Lower leg skin (tissue), 4 donors: ENCODE results near the gene OR14K1. TPM values are rescaled to one million over a fixed set of nuclear protein-coding genes. Genes with fewer than 3 reads are reported as not detected.
"Not testable (repeated sequence)": the region's sequence is repeated elsewhere in the genome, so short reads cannot be mapped to it uniquely, and the experiment has no call there.

Experiments used
- DNase-seq, 2 donors: peaks; one replicate each; pipeline ENCODE4 v3.0.0-alpha.2; 2019; ENCODE audit warnings: low spot score in 2 of 2
- H3K4me3 ChIP-seq: fragments of 200-600 bp; sonication (generic); 2 replicates; pipeline ENCODE4 v1.5.1; 2017; ENCODE audit warnings: mild to moderate bottlenecking, low read depth; ENCODE audit not compliant: poor library complexity, severe bottlenecking
- POLR2A ChIP-seq, 2 donors: fragments of 450-650 bp; IDR thresholded peaks; one replicate each; pipeline ENCODE4 v1.6.1; 2016 to 2017; ENCODE audit warnings: antibody characterized with exemption in 2 of 2, mild to moderate bottlenecking in 1 of 2, moderate library complexity in 1 of 2
- WGBS, 2 donors: methylation state at CpG; one replicate each; pipeline ENCODE4 v1.1.5; 2018; 5-methylcytosine and 5-hydroxymethylcytosine counted together
- intact Hi-C: fragments of 100-400 bp; cut with DNase I; formaldehyde crosslinking; loops from one replicate; pipeline ENCODE4 v1.15.0; 2023; ENCODE audit warnings: low total_unique reads
- total RNA-seq, 4 donors: library from RNA; depleted of rRNA; stranded (reverse); fragments of >200 nt; gene quantifications; one replicate each; pipeline ENCODE4 v1.1.0, GENCODE V29; 2016
- TF ChIP-seq, protein P1 (sequence below), 3 donors: fragments of 450-650 bp; IDR thresholded peaks; one replicate each; pipeline ENCODE4 v1.5.1; 2016; ENCODE audit warnings: antibody characterized with exemption in 3 of 3, mild to moderate bottlenecking in 3 of 3, moderate library complexity in 2 of 3

Gene OR14K1, protein sequence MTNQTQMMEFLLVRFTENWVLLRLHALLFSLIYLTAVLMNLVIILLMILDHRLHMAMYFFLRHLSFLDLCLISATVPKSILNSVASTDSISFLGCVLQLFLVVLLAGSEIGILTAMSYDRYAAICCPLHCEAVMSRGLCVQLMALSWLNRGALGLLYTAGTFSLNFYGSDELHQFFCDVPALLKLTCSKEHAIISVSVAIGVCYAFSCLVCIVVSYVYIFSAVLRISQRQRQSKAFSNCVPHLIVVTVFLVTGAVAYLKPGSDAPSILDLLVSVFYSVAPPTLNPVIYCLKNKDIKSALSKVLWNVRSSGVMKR
- total RNA-seq = not detected

DNA sequence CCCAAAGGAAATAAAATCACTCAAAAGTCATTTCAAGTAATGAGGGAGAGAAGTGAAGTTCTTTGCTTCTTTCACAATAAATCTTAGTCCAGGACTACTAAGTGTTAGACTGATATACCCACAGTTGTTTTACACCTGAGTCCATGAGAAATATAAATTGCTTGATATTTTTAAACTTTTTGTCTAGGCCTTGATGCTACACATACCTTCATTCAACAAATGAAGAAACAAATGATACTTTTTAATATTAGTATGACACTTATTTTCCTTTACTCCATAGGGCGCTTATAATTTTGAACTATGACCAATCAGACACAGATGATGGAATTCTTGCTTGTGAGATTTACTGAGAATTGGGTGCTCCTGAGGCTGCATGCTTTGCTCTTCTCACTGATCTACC is at the start of gene OR14K1:
TSS of gene OR14K1 (plus strand) at position 301 of the 400 bp plus-strand sequence. CDS start at position 301, 0 bp downstream.
- no peak for DNase-seq
- intact Hi-C loops = no loop called here
- H3K4me3 ChIP-seq = no peak within 1 kb of the TSS
- TF ChIP-seq, protein P1, sequence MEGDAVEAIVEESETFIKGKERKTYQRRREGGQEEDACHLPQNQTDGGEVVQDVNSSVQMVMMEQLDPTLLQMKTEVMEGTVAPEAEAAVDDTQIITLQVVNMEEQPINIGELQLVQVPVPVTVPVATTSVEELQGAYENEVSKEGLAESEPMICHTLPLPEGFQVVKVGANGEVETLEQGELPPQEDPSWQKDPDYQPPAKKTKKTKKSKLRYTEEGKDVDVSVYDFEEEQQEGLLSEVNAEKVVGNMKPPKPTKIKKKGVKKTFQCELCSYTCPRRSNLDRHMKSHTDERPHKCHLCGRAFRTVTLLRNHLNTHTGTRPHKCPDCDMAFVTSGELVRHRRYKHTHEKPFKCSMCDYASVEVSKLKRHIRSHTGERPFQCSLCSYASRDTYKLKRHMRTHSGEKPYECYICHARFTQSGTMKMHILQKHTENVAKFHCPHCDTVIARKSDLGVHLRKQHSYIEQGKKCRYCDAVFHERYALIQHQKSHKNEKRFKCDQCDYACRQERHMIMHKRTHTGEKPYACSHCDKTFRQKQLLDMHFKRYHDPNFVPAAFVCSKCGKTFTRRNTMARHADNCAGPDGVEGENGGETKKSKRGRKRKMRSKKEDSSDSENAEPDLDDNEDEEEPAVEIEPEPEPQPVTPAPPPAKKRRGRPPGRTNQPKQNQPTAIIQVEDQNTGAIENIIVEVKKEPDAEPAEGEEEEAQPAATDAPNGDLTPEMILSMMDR (IDR thresholded peaks at IDR 0.05) = no peak
- TF ChIP-seq POLR2A (IDR thresholded peaks at IDR 0.05) = no peak
- WGBS, 2 donors = 100% methylated on average over 1 of the region's 1 CpG

DNA sequence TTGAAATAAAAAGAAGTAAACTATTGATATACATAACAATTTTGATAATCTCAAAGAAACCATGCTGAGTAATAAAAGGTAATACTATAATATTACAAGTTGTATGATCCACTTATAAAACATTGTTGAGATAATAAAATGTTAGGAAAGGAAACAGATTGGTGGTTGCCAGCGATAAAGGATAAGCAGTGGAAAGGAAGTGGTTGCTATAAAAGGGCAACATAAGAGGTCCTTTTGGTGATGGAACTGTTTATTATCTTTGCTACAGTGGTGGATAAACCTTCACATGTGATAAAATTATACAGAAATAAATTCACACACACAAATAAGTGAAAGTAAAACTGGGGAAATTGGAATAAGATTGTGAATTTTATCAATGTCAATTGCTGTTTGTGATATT is 37.1 kb upstream of the OR14K1 start:
- no peak for TF ChIP-seq POLR2A (IDR thresholded peaks at IDR 0.05)
- TF ChIP-seq, protein P1 (IDR thresholded peaks at IDR 0.05) = no peak
- no peak for DNase-seq
- no peak overlapping the region for H3K4me3 ChIP-seq
- 70 to 81% methylated on average over 1 of the region's 1 CpG for WGBS, 2 donors
- intact Hi-C loops = no loop called here

DNA sequence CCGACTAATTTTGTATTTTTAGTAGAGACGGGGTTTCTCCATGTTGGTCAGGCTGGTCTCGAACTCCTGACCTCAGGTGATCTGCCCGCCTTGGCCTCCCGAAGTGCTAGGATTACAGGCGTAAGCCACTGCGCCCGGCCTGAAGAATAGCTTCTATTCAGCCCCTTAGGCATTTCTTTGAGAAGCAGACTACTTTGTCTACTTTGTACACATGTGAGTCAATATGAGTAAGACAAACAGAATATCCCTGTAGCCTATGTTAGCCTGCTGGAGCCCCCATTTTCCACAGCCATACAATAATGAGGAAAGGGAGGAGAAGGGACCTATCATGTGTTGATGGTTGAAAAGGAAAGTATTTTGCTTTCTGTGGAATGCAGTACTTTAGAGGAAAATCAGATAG is 27.7 kb upstream of the OR14K1 start:
- DNase-seq, intact Hi-C loops, H3K4me3 ChIP-seq: not testable (repeated sequence)
- WGBS, 2 donors = 92 to 94% methylated on average over 8 of the region's 8 CpGs

DNA sequence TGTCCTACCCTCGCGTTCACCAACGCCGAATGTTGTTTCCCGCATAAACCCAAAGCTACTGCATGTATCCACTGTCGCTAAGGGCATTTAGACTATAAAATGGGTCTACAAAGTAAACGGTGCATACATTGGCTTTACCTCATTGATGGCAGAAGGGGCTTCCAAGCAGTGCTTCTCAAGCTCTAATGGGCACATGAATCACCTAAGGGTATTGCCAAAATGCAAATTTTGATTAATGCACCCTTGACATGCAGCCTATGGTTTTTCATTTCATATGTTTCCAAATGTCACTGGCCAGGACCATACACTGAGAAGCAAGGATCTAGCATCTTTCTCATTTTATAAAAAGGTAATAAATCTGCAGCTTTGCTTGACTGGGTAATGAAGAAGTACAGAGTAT is 24.7 kb upstream of the OR14K1 start:
- DNase-seq = no peak
- 93 to 94% methylated on average over 7 of the region's 7 CpGs for WGBS, 2 donors
- H3K4me3 ChIP-seq = no peak overlapping the region
- TF ChIP-seq, protein P1 (IDR thresholded peaks at IDR 0.05) = no peak
- no peak for TF ChIP-seq POLR2A (IDR thresholded peaks at IDR 0.05)
- intact Hi-C loops = no loop called here

DNA sequence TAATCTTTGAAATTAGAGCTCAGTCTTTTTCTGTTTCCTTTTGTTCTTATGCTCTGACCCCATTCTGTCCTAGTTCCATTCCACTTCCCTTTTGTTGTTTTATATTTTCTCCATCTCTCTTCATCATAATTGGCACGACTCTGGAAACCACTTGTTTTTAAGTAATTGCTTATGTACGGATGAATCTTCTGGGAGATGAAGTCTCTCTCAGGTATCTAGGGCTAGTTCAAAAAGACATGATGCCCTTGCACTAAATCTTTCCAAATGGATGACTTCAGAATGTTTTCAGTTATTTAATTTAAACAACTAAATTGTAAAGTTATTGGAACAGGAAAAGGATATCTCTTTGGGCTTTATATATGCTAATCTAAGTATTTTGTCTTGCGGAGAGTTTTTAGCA is 21.9 kb upstream of the OR14K1 start, which contains the start of gene OR6F1:
TSS of gene OR6F1 (minus strand) at position 101 of the 400 bp plus-strand sequence. CDS start 3,891 bp downstream, outside the sequence.
- no peak for DNase-seq
- H3K4me3 ChIP-seq = no peak within 1 kb of the TSS
- 77 to 87% methylated on average over 3 of the region's 3 CpGs for WGBS, 2 donors
- intact Hi-C loops = no loop called here
- no peak for TF ChIP-seq POLR2A (IDR thresholded peaks at IDR 0.05)
- TF ChIP-seq, protein P1 (IDR thresholded peaks at IDR 0.05) = no peak

DNA sequence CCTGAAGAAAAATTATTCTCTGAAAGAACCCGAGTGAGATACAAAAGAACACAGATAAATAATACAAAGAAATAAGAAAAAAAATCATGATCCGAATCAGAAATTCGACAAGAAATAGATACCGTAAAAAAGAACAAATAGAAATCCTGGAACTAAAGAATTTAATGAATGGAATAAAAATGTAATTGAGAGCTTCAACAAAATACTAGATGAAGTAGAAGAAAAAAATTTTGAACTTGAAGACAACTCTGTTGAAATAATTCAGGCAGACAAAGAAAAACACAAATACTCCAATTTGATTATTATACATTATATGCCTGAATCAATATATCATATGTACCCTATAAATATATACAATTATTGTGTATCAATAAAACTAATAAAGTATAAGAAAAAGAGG is 17.2 kb upstream of the OR14K1 start:
- intact Hi-C loops = no loop called here
- no peak for TF ChIP-seq POLR2A (IDR thresholded peaks at IDR 0.05)
- TF ChIP-seq, protein P1 (IDR thresholded peaks at IDR 0.05) = no peak
- no peak overlapping the region for H3K4me3 ChIP-seq
- no peak for DNase-seq
- 88 to 90% methylated on average over 4 of the region's 4 CpGs for WGBS, 2 donors
